K562 (cell line): ENCODE measurements around the gene SPRYD7. TPM values are rescaled to one million over a fixed set of nuclear protein-coding genes. Genes with fewer than 3 reads are reported as not detected.

ENCODE experiments used
- ATAC-seq: fragments of 200-7000 bp; cut with Tn5 transposase; 3 replicates; pipeline ENCODE4 v1.9.1; 2020; ENCODE audit warnings: moderate library complexity
- BruUV-seq: library from RNA; stranded (reverse); fragments of 400-500 nt; replicated peaks from 2 replicates; lab custom pipeline; 2021; lab: Mats Ljungman, UMichigan
- CTCF ChIA-PET: fragments of 300-600 bp; formaldehyde crosslinking; extraction: SDS; loops from one replicate; lab custom pipeline; 2021; ENCODE audit warnings: low intra/inter-chr PET ratio; lab: Yijun Ruan, JAX
- POLR2A ChIA-PET: fragments of 300-600, 350-650 bp; sonication (Branson Sonifier 250); formaldehyde crosslinking; extraction: SDS; loops from one replicate; lab custom pipeline; 2021; ENCODE audit warnings: antibody characterized with exemption, inconsistent platforms; lab: Yijun Ruan, JAX
- DNase-seq, 4 experiments: peaks; one replicate each; pipeline versions ENCODE4 v3.0.0 to v3.0.0-alpha.2; 2011 to 2018; ENCODE audit warnings: low spot score in 3 of 4, mixed read lengths in 3 of 4; ENCODE audit errors: extremely low read depth in 1 of 4
- FAIRE-seq: peaks from 2 replicates; lab custom pipeline; 2011; peaks lifted over from hg19 to GRCh38; lab: Jason Lieb, UNC
- H2AFZ ChIP-seq: 2 replicates; pipeline ENCODE4 v1.6.0; 2011; ENCODE audit warnings: low read depth, low read length, control low read depth, inconsistent platforms
- H3K27ac ChIP-seq: fragments of 200-600 bp; 3 replicates; pipeline ENCODE4 v1.8.0; 2011; ENCODE audit warnings: low read depth, mild to moderate bottlenecking, control low read depth, inconsistent platforms, low read length, moderate library complexity, mixed read lengths; ENCODE audit errors: extremely low read depth
- H3K27me3 ChIP-seq, 2 experiments: fragments of 300-600 bp in 1 of 2; 2 replicates in 1 of 2; 3 replicates in 1 of 2; pipeline versions ENCODE4 v1.6.0 to v1.8.0; 2011; ENCODE audit warnings: inconsistent platforms in 2 of 2, low read length in 2 of 2, mild to moderate bottlenecking in 1 of 2, mixed read lengths in 1 of 2, moderate library complexity in 1 of 2; ENCODE audit not compliant: control insufficient read depth in 2 of 2, insufficient read depth in 2 of 2
- H3K36me3 ChIP-seq: fragments of 300-600 bp; 3 replicates; pipeline ENCODE4 v1.8.0; 2011; ENCODE audit warnings: mild to moderate bottlenecking, low read length, inconsistent platforms; ENCODE audit not compliant: control insufficient read depth, insufficient read depth
- H3K4me1 ChIP-seq, 2 experiments: fragments of 200-600 bp in 1 of 2; replicated peaks in 1 of 2; 2 replicates in 1 of 2; 3 replicates in 1 of 2; pipeline versions ENCODE4 v1.5.1 to v1.8.0; 2011; ENCODE audit warnings: inconsistent platforms in 2 of 2, low read length in 2 of 2, mild to moderate bottlenecking in 1 of 2, mixed read lengths in 1 of 2, moderate library complexity in 1 of 2; ENCODE audit not compliant: control insufficient read depth in 2 of 2, insufficient read depth in 2 of 2
- H3K4me2 ChIP-seq: 2 replicates; pipeline ENCODE4 v1.6.1; 2011; ENCODE audit warnings: low read length, control low read depth, inconsistent platforms, mixed read lengths; ENCODE audit not compliant: insufficient read depth
- H3K4me3 ChIP-seq: fragments of 200-600 bp; sonication (generic), shearing (Covaris generic); 2 replicates; pipeline ENCODE4 v1.5.1; 2016; ENCODE audit warnings: control low read depth, inconsistent platforms
- H3K79me2 ChIP-seq: fragments of 200-600 bp; 3 replicates; pipeline ENCODE4 v1.8.0; 2011; ENCODE audit warnings: low read length, inconsistent platforms; ENCODE audit not compliant: control insufficient read depth, insufficient read depth
- H3K9ac ChIP-seq, 2 experiments: 2 replicates each; pipeline versions ENCODE4 v1.6.0 to v1.6.1; 2011; ENCODE audit warnings: low read depth in 2 of 2, low read length in 2 of 2, control low read depth in 1 of 2, inconsistent platforms in 1 of 2, mild to moderate bottlenecking in 1 of 2, mixed read lengths in 1 of 2; ENCODE audit not compliant: insufficient read depth in 1 of 2
- H3K9me1 ChIP-seq: one replicate; pipeline ENCODE4 v1.6.0; 2011; ENCODE audit warnings: inconsistent platforms, mild to moderate bottlenecking, low read length, moderate library complexity; ENCODE audit not compliant: control insufficient read depth, insufficient read depth
- H3K9me3 ChIP-seq: replicated peaks from 2 replicates; pipeline ENCODE4 v1.5.1; 2011; ENCODE audit warnings: low read depth, low read length, inconsistent platforms; ENCODE audit not compliant: control insufficient read depth, insufficient read depth
- H4K20me1 ChIP-seq: replicated peaks from 2 replicates; pipeline ENCODE4 v1.6.1; 2011; ENCODE audit warnings: low read length, inconsistent platforms, mixed read lengths; ENCODE audit not compliant: control insufficient read depth, insufficient read depth
- BRF2 ChIP-seq: IDR thresholded peaks from 3 replicates; pipeline ENCODE4 v1.6.1; 2011; ENCODE audit warnings: borderline replicate concordance, mild to moderate bottlenecking; ENCODE audit not compliant: insufficient read length, insufficient read depth
- HMGN3 ChIP-seq: IDR thresholded peaks from 2 replicates; pipeline ENCODE4 v1.6.1; 2011; ENCODE audit warnings: borderline replicate concordance, low read depth, mild to moderate bottlenecking, mixed read lengths, low read length; ENCODE audit not compliant: insufficient read length; ENCODE audit errors: extremely low read depth
- MGA ChIP-seq: fragments of 450-650 bp; IDR thresholded peaks from 2 replicates; pipeline ENCODE4 v1.6.1; 2016; ENCODE audit warnings: mild to moderate bottlenecking, moderate library complexity
- NR1H2 ChIP-seq: sonication (generic); formaldehyde crosslinking; IDR thresholded peaks from 2 replicates; pipeline ENCODE4 v1.4.0; 2020; ENCODE audit warnings: mild to moderate bottlenecking, missing genetic modification reagents
- RUNX1 ChIP-seq: sonication (generic); IDR thresholded peaks from 2 replicates; pipeline ENCODE4 v1.6.1; 2016; ENCODE audit warnings: antibody characterized with exemption, low read depth
- SIN3A ChIP-seq, 2 experiments: fragments of 150-350 bp in 1 of 2; IDR thresholded peaks; 2 replicates each; pipeline ENCODE4 v1.6.1; 2011 to 2016; ENCODE audit warnings: borderline replicate concordance in 2 of 2, low read depth in 2 of 2, low read length in 2 of 2, mild to moderate bottlenecking in 2 of 2, moderate library complexity in 2 of 2; ENCODE audit not compliant: control insufficient read depth in 1 of 2
- ZC3H8 ChIP-seq: fragments of 450-650 bp; IDR thresholded peaks from 2 replicates; pipeline ENCODE4 v1.6.1; 2017
- ZFX ChIP-seq: sonication (generic); formaldehyde crosslinking; IDR thresholded peaks from 2 replicates; pipeline ENCODE4 v1.8.0; 2022; ENCODE audit warnings: mild to moderate bottlenecking, missing genetic modification reagents, moderate library complexity
- WGBS: fragments of 100-300 bp; shearing (Covaris generic); methylation state at CpG from one replicate; pipeline ENCODE4 v1.1.6; 2016; ENCODE audit warnings: low coverage, mixed read lengths; ENCODE audit not compliant: insufficient coverage; ENCODE audit errors: missing lambda C conversion rate; 5-methylcytosine and 5-hydroxymethylcytosine counted together
- in situ Hi-C: fragments of 300-500 bp; cut with MboI; formaldehyde crosslinking; loops from 4 replicates; pipeline ENCODE4 v1.15.0; 2018; ENCODE audit warnings: inconsistent platforms, mixed read lengths
- intact Hi-C: fragments of 100-400 bp; cut with micrococcal nuclease; formaldehyde crosslinking; loops from 2 replicates; pipeline ENCODE4 v1.14.2; 2022
- polyA plus RNA-seq, 8 experiments: library from polyadenylated mRNA; depleted of rRNA in 4 of 8; stranded (reverse) in 5 of 8; unstranded in 3 of 8; fragments of >200 nt; fragmentation: Nextera tagmentation in 2 of 8; fragmentation: Illumina TruSeq in 1 of 8; extraction: Ambion mirVana in 2 of 8; extraction: Trizol in 1 of 8; gene quantifications; 2 replicates each; pipeline versions ENCODE4 v1.2.1 to v1.2.3, GENCODE V29; 2011 to 2014; ENCODE audit warnings: inconsistent platforms in 1 of 8, missing spikeins in 1 of 8
- total RNA-seq, 7 experiments: library from RNA; depleted of rRNA in 6 of 7; stranded (reverse); fragments of >200 nt in 6 of 7; fragmentation: Illumina TruSeq in 2 of 7; extraction: Trizol in 2 of 7; gene quantifications; 2 replicates each; pipeline versions ENCODE4 v1.2.1 to v1.2.3, GENCODE V29; 2011 to 2021; ENCODE audit warnings: low replicate concordance in 1 of 7
- TF ChIP-seq, protein P1 (sequence below): fragments of 450-650 bp; formaldehyde crosslinking; IDR thresholded peaks from 2 replicates; pipeline ENCODE4 v1.4.0; 2022; ENCODE audit warnings: mild to moderate bottlenecking, moderate library complexity

SPRYD7 gene
- total and polyA plus RNA-seq, 9 of the 15 experiments (the other 6 are each of a cell fraction or from before 2014, with no cell fraction given): 4.3 to 11.0 (median 7.9) TPM

DNA sequence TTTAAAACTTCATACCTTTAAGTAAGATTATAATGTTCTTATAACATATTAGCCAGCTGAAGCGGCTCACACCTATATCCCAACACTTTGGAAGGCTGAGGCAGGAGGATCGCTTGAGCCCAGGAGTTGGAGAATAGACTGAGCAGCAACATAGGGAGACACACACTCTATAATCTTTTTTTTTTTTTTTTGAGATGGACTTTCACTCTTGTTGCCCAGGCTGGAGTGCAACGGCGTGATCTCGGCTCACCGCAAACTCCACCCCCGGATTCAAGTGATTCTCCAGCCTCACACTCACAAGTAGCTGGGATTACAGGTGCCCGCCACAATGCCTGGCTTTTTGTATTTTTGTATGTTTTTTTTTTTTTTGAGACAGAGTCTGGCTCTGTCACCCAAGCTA is 37.3 kb downstream of the SPRYD7 start:
- no peaks in the 10 kb centered on the region for H4K20me1 ChIP-seq
- no TSS peak for BruUV-seq
- H3K36me3 ChIP-seq: no peaks in the 10 kb centered on the region
- no peaks in the 10 kb centered on the region for H3K79me2 ChIP-seq
- H3K9me3 ChIP-seq: no peaks in the 10 kb centered on the region
- in situ Hi-C loops: no loop called here
- ChIA-PET POLR2A (no interaction called here), CTCF (no interaction called here)
- no peaks in the 10 kb centered on the region; a peak in 1 of 5 replicates for H3K4me1 ChIP-seq
- H3K4me3 ChIP-seq: no peak overlapping the region
- ATAC-seq (no peak), DNase-seq (no peak), FAIRE-seq (no peak)
- H3K9ac ChIP-seq: no peak overlapping the region
- no peaks in the 10 kb centered on the region for H3K9me1 ChIP-seq
- H2AFZ ChIP-seq: no peak overlapping the region
- no peak overlapping the region for H3K27ac ChIP-seq
- no peaks in the 10 kb centered on the region; a peak in 1 of 5 replicates for H3K27me3 ChIP-seq
- WGBS: 41% methylated on average over 4 of the region's 8 CpGs
- H3K4me2 ChIP-seq: no peak overlapping the region
- intact Hi-C loops: no loop called here
- TF ChIP-seq, protein P1, sequence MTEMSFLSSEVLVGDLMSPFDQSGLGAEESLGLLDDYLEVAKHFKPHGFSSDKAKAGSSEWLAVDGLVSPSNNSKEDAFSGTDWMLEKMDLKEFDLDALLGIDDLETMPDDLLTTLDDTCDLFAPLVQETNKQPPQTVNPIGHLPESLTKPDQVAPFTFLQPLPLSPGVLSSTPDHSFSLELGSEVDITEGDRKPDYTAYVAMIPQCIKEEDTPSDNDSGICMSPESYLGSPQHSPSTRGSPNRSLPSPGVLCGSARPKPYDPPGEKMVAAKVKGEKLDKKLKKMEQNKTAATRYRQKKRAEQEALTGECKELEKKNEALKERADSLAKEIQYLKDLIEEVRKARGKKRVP (CRISPR knock-in tag): no peak
- TF ChIP-seq ZFX (no peak), MGA (no peak), HMGN3 (no peak), ZC3H8 (no peak), BRF2 (no peak), RUNX1 (no peak), NR1H2 (CRISPR knock-in tag) (no peak), SIN3A (IDR thresholded peaks at IDR 0.05; ENCODE audit: borderline replicate concordance in 2 of 2, control insufficient read depth in 1 of 2, low read depth in 2 of 2, low read length in 2 of 2) (no peak)
